AG08395 (cell line): ENCODE measurements around the gene KAT6B.
"Not testable (repeated sequence)": the region's sequence is repeated elsewhere in the genome, so short reads cannot be mapped to it uniquely, and the experiment has no call there.

Experiments
- DNase-seq: peaks from one replicate; pipeline ENCODE4 v3.0.0; 2012; ENCODE audit warnings: mixed read lengths, low spot score

The KAT6B gene

GRCh38 chr10:75038335-75038734 is 211.9 kb downstream of the KAT6B start:
- peak; percentile 74 for DNase-seq

DNA sequence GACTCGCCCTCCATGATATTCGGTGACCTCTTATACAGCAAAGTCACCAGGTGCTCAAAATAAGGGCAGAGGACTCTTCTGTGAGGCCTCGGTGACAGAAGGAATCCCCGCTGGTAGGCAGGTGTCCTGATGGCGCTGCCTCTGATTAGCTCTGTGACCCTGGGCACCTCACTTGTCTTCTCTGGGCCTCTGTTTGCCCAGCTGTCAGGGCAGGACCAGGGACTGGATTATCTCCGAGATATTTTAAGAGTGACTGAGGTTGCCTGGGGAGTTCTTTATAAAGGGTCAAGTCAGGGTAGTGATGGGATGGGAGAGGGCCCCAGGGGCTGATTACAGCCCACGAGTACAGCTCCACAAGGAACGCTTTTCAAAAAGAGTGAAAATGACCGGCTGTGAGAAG is 214.2 kb downstream of the KAT6B start:
- DNase-seq = no peak

DNA sequence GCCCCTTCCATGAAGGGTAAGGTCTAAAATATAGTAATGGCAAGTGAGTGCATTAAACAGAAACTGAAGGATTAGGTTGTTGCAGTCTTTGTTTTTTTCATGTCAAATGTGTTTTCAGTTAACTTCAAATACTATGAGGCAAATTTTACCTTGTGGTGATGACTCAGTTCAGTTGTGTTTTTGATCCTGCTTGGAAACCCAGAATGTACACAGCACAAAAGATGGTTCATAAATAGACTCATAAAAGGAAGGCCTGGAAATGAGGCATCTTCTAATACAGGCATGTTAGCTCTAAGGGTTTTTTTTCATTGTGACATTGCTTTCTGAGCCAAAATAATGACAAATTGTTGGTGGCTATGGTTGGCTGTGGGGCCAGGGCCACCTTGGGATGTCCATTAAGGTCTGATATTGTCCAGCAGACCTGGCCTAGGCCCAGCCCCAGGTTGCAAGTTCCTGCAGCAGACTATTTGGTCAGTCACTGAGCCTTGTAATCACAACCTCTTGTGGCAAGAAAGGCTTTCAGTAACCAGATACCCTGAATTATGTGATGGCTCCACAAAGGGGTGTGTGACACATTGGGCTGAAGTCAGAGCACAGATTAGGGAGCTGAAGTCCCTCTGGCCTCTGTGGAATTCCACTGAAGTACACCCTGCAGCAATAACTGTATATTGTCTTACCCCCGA is 216.0 kb downstream of the KAT6B start:
- DNase-seq = peak; percentile 82

GRCh38 chr10:75043256-75044131 is 217.1 kb downstream of the KAT6B start:
- DNase-seq = no peak

- peak; percentile 30 for DNase-seq
These were observed 222.3 kb downstream of the KAT6B start for GRCh38 chr10:75048669-75049098.

DNA sequence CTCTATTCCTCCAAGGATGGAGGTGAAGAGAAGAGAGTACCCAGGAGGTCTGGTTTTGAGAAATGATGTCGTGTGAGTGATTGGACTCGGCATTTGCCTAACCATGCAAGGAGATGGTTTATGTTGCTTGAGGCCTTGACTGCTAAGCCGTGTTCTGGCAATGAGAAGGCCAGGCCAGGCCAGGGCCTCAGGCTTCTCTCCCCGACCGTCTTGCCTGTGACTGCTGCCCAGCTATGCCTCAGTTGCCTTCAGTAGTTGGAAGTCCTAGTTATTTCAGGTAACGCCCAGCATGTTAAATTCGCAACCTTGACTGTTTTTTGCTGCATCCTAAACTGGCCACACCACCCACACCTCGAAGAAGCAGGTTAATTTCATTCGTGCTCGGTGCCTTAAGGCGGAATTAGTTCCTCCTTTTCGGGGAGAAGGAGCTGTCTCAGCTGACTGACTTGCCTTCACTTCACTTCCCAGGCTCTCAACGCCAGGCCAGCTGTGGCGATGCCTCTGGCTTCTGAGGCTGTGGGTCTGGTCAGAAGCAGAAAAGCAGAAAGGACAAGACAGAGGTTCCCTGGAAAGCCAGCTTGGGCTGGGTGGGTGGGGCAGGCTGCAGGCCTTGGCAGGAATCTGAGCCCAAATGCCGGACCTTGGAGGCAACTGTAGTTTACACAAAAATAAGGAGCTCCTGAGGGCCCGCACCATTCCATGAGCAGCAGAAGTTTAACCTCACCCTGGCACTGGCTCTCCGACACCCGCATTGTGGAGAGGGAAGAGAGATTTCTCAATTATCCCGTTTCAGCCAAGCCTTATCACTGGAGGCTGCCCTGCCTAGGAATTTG is 223.1 kb downstream of the KAT6B start:
- no peak for DNase-seq

DNA sequence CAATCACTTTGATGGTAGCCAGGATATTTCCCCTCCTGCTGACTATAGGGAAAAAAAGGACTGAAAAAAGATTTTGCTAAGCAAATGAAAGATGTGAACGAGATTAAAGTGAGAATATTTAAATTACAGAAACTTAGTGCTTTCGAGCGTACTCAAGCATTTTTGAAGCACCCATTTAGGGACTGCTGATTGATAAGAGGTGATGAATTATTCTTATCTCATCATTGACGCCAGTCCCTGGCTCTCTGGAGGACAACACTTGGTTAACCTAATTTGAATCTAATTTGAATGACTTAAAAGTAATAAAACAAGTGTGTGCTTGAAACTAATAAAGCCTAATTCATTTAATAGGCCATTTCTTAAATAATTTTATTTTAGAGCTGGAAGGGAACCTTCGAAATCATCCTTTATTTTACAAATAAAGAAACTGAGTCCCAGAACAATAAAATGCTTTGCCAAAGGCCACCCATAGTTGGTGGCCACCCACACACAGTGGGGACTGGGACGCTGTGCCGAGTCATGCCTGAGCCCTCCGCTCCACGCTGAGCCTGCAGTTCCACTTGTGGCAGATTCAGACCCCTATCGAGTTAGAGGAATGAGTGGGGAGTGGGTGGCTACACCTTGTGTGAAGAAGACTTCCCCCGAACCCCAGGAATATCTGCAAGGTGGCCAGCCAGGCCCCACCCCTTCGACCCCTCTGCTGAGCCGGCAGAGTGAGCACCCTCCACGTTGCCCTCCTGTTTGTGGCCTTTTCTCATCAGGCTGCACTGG is 223.9 kb downstream of the KAT6B start:
- DNase-seq = no peak

DNA sequence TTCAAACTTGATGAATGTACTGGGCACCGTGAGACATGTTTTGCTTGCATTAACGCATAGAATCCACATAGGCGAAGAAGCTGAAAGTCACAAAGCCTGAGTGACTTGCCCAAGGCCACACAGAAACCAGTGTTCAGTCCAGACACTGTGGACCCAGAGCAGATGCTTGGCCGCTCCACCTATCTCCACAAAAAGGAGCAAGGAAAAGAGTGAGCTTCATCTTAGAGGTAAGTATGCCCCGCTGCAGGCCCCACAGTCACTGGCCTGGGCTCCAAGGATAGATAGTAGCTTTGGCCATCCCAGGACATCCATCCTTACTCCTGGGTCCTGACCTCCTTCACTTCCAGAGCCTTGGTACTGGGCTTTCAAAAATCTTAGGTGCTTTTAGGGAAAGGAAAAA is 224.9 kb downstream of the KAT6B start:
- DNase-seq = no peak

DNA sequence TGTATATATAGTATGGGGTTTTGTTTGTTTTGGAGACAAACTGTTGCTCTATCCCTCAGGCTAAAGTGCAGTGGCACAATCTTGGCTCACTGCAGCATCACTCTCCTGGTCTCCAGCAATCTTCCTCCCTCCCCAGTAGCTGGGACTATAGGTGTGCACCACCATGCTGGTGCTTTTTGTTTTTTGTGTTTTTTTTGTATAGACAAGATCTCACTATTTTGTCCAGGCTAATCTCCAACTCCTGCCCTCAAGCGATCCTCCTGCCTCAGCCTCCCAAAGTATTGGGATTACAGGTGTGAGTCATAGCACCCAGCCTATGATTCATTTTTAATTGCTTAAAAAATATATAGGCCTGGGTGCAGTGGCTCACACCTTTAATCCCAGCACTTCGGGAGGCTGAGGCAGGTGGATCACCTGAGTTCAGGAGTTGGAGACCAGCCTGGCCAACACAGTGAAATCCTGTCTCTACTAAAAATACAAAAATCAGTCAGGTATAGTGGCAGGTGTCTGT is 229.6 kb downstream of the KAT6B start:
- not testable (repeated sequence) for DNase-seq

- peak; percentile 49 for DNase-seq
These were observed 231.3 kb downstream of the KAT6B start for GRCh38 chr10:75057680-75058079.

- DNase-seq = peak; percentile 90
These were observed 231.8 kb downstream of the KAT6B start for GRCh38 chr10:75058161-75058560.

- no peak for DNase-seq
These were observed 235.5 kb downstream of the KAT6B start for GRCh38 chr10:75061709-75062505.

GRCh38 chr10:75062506-75063299 is 236.3 kb downstream of the KAT6B start:
- peak; percentile 91 for DNase-seq

DNA sequence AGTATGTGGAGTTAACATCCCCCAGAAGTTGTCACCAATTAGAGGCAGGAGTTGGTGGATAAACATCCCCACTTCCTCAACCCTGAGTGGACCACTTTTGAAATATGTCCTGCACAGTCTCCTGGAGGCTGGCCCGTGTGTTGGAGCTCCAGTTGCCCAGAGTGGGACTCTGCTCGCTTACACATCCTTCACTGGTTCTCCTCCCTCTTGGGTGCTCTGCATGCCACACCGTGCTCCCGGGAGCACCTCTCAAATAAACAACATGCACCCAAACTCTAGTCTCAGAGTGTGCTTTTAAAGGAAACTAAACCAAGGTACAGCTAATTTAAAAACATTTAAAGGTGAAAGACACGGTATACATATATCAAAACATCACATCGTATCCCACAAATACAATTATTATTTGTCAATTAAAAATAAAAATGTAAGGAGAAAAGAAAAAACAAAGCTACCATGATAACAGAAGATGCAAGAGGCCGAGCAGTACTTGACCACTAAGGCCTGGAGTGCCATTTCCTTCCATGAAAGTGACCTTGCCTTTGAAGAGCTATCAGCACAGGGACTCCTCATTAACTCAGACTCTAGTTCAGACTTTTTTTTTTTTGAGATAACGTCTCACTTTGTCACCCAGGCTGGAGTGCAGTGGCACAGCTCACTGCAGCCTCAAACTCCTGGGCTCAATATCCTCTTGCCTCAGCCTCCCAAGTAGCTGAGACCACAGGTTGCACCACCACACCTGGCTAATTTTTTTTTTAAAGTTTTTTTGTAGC is 237.2 kb downstream of the KAT6B start:
- no peak for DNase-seq

- no peak for DNase-seq
These were observed 238.7 kb downstream of the KAT6B start for GRCh38 chr10:75065076-75065475.

DNA sequence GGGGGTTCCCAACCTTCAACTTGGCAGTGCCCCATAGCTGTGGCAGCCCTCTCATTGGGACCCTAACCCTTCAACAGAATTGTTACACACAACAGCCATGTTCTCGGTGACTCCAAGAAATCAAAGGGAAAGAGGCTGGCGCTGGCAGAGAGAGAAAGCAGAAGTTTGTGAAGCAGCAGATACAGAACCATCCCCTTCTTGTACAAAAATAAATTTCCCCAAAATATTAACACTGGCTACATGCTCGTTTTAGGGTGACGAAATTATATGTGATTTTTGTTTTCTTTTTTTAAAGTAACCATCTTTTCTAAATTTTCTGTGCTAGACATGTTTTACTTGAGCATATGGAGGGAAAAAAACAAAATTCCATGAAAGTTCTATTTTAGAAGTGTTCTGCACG is 239.9 kb downstream of the KAT6B start:
- DNase-seq = no peak

DNA sequence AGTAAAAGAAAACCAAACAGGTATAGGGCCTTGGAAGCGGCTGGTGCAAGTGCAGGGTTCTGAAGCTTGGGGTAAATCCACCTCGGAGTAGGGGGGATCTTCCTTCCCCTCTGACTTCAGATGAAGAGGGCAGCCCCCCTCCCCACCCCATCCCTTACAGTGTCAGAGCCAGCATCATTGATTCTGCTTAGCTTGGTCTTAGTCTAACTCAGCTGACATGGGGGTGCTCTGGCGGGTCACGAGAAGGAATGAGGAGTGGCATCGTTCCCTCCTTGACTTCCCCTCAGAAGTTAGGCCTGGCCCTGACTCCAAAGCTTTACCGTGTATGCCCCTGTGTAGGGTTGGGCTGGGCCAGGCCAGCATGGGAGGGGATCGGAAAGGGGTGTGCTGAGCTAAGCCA is 240.9 kb downstream of the KAT6B start:
- DNase-seq = no peak

DNA sequence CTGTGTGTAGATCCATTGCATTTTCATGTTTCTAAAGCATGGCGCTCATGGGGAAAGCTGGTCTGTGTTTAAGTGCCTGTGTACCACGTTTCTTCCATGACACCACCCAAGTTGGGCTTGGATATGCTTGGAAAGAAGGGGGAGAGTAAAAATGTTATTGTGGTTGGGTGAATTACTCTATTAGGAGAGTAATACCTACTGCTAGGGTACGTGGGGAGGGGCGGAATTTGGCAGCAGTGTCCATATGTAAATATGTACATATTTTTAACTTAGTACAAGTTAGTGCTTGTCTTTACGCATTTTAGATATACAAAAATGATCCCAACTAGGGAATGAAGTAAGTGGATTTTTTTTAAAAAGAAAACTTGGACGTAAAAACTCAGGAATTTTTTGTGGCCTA is 242.1 kb downstream of the KAT6B start:
- no peak for DNase-seq

DNA sequence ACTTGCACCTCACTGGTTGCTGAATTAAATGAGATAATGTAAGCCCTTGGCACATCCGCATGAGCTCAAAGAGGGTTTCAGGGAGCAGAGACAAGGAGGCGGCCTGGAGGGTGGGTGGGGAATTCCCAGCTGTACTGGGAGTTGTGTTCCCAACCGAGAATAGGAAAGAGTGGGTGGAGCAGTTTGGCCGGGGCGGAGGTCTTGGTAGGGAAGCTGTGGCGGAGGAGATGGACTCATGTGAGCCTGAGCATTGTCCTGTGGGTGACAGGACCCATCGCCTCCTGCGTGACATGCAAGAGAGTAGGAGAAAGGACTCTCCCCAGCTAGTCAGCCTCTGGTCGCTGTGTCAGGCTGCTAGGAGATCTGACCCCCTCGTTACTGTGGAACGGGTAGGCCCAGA is 244.1 kb downstream of the KAT6B start:
- no peak for DNase-seq
